Activated naive CD8-positive, alpha-beta T cell treated with anti-CD3 and anti-CD28 coated beads, Interleukin-2, amount 50 U/mL, for 16 hours (primary cell): ENCODE data around the gene PDGFA.

Source experiments
- DNase-seq: peaks from one replicate; pipeline ENCODE4 v3.0.0-alpha.2; 2020; ENCODE audit warnings: low read depth, low spot score

The PDGFA gene

DNA sequence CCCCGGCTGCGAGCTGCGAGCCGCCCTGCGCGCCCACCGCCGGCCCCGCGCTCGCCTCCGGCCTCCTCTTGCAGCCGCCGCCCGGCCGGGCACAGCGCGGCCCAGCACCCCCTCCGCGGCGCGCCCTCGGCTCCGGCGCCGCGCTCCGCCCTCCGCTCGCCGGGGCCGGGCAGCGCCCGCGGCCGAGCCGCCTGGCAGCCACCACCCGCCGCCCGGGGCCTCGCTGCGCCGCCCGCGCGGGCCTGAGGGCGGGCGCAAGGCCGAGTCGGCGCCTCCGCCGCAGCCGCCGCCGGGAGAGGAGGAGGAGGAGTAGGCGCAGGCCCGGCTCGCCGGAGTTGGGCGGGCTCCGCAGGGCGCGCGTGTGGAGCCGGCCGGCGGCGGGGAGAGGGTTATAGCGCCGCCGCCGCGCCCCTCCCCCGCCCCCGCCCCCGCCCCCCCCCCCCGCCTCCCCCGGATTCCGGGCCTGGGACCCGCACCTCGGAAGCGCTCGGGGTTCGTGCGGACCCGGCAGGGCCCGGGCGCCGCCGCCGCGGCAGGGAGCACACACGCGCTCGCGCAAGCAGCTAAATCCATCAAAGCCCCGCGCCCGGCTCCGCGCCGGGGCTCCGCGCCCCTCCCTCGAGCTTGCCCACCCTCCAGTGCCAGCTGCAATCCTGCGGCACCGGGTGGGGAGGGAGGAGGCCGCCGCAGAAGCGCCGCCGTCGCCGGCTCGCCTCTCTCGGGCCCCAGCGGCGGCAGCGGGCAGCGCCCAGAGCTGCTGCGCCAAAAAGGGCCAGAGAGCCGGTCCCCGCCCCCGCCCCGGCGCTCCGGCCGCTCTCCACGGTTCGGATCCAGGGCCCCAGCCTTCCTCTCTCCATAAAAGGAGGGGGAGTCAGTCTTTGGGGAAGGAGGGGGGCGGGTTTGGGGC is at the start of gene PDGFA:
PDGFA (minus strand) TSS at position 363 of the 907 bp plus-strand sequence. CDS start 845 bp downstream, outside the sequence.
- DNase-seq: no peak

DNA sequence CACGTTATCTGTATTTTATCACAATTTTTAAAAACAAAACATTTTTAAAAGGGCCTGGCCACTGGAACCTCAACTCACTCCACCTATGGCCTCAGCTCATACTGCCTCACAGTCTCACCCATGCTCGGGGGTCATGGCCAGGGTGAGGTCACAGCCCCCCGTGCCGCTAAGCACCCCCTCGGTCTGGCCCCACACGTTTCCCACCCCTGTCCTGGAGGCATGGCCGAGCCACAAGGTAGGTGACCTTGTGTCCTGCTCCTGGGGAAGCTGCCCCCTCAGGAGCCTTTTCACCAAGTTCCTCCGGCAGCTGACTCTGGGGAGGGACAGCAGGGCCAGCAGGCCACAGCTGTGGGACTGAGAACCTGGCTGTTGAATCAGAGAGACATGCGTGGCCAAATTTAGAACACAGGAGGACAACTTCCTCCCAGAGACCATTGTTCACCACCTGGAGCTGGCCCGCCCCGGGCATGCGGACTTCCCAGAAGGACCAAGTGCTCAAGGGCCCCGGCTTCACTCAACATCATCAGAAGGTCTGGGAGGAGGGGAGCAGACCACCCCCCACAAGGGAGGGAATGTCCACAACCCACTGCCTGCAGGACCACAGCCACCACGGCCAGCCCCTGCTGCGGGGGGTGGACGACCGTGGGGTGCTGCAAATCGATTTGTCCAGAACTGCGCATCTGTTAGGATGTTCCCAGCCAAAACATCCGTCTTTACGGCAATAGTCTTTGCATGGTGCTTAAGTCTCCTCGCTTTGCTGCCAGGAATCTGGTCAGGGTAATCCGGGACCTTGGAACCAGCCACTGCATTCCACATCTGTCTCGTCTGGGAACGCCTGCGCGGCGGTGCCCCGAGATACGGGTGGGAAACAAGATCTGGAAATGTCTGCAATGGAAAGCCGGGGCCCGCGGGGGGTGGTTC is 48.6 kb upstream of the PDGFA start:
- DNase-seq: no peak

DNA sequence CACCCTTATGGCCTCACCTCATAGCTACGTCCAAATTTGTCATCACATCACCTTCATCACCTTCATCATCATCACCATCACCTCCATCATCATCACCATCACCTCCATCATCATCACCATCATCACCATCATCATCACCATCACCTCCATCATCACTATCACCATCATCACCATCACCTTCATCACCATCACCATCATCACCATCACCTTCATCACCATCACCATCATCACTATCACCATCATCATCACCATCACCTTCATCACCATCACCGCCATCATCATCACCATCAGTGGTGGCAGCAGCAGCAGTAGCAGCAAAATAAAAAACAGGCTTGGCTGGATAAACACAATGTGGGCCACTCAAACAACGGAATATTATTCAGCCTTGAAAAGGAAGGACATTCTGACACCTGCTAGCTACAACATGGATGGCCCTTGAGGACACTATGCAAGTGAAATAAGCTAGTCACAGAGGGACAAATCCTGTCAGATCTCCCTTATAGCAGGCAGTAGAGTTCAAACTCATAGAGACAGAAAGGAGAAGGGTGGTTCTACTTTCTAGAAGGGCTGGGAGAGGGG is 47.7 kb upstream of the PDGFA start:
- no peak for DNase-seq

DNA sequence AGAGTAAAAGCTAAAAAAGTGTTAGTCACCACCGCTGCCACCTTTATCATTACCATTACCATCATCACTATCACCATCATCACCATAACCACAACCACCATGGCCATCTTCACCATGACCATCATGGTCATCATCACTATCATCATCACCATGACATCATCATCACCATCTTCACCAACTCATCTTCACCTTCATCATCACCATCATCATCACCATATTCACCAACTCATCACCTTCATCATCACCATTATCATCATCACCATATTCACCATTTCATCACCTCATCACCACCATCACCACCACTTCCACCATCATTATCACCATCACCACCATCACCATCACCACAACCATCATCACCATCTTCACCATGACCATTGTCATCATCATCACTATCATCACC is 46.5 kb upstream of the PDGFA start:
- DNase-seq: no peak

DNA sequence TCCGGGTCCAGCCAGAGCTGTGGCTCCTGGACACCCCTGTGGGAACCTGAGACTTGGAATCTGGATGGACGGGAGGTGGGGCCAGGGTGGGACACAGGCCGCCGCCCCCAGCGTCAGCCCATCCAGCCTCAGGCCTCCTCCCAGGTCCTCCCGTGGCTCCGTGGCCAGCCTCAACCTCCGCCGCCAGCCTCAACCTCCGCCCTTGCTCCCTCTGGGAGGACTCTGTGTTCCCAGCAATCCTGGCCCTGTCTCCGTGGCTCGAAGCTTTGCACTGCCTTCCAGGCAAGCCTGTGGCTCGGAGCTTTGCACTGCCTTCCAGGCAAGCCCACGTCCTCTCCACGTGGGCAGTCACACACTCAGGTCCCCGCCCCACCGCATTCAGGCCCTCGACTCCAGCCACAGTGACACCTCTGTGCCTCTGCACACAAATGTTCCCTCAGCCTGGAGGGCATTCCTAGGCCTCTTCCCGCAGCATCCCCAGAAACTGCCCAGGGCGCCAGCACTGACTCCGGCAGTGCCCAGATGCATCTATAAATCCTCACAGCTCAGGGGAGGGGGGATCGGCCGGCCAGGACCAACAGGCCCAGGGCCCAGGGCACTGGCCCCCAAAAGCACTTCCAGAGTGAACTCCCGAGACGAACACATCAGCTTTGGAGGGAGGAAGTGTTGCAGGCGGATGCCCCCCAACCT is 44.7 kb upstream of the PDGFA start:
- no peak for DNase-seq

DNA sequence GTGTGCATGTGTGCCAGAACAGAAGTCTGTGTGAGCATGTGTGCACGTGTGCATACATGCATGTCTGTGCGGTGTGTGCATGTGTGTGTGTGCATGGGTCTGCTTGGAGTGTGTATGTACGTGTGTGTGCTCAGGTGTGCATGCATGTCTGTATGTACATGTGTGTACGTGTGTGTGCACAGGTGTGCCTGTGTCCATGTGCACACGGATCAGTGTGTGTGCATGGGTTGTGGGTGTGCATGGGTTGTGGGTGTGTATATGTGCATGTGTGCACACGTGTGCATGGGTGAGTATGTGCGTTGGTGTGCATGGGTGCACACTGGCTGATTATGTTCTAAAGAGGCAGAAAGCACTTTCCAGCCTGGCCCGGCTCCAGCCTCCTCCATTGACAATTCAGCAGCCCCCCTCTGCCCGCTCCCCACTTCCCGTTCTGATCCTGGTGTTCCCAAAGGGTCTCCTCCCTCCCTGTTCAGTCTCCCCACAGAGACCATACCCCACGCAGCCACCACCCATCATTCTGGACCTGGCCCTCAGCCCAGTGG is 44.1 kb upstream of the PDGFA start:
- no peak for DNase-seq

DNA sequence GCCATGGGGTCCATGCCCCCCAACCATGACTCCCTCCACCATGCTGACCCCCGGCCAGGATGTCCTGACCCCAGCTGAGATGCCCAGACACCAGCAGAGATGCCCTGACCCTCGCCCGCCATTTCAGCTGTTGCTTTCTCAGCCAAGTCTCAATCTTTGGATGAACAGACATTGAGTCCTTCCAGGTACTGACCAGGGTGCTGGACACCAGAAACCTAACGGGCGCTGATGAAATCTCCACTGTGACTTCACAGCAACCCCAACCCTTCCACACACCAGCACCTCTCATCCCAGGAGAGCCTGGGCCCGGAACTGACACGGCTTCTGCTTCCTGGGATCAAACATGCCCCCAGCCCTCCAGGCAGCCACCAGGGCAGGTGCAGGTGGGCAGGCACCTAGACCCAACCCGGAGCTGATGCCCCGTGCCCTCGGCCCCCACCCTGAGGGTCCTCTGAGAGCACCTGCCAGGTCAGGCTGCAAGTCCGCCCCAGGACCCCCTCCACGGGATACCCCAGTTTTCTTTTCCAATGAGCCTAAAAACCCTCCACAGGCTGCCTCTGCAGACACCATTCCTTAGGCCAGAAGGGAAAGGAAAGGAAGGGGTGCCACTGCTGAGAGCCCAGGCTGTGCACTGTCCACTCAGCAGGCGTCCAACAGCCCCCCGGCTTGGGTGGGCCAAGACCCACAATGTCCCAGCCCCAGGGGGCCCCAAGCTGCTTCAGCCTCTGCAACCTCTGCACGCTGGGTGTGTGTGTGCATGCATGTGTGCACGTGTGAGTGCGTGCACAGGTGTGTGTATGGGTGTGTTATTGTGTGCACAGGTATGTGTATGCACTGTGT is 43.4 kb upstream of the PDGFA start:
- DNase-seq: no peak

DNA sequence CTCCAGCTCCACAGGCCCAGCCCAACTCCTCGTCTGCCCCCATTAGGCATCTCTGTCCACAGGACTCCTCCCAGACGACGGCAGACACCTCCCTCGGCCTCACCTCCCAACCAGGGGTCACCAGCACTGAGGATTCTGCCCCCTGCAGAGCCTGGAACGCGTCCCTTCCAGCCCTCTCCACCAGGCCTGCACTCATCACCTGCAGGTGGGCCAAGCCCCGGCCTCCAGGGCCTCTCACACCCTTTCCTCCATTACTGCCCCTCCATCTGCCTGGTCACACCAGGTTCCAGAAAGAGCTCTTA is 42.7 kb upstream of the PDGFA start:
- no peak for DNase-seq

DNA sequence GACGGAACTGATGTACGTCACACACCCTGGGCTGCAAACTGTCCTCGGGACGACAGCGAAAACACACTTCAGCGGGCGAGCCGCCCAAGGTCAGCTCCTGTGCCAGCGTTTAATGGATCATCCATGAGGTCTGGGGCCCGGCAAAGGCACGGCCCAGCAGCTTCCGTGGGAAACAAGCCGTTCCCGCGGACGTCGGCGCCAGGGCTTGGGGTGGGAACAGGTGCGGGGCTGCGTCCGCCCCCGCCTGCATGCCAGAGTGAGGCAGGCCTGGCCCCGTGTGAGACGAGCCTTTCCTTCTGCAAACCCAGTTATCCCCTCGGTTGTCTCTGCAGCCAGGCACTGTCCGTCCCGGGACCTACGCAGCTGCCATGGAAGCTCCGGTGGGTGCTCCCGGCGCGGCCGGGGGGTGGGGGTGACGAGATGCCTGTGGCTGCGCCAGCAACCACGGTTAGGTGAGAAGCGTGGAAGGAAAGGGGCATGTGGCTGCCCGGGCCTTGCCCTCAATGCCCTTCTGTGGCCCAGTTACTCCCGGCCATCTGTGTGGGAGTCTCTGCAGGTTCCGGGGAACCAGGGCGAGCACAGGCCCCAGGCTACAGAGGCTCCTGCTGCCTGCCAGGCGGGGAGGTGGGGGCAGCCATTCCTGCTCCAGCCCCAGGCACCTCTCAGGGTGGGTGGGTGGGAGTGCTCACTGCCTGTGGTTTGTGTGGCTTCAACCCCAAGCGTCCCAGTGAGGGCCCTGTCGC is 42.2 kb upstream of the PDGFA start:
- DNase-seq: no peak

DNA sequence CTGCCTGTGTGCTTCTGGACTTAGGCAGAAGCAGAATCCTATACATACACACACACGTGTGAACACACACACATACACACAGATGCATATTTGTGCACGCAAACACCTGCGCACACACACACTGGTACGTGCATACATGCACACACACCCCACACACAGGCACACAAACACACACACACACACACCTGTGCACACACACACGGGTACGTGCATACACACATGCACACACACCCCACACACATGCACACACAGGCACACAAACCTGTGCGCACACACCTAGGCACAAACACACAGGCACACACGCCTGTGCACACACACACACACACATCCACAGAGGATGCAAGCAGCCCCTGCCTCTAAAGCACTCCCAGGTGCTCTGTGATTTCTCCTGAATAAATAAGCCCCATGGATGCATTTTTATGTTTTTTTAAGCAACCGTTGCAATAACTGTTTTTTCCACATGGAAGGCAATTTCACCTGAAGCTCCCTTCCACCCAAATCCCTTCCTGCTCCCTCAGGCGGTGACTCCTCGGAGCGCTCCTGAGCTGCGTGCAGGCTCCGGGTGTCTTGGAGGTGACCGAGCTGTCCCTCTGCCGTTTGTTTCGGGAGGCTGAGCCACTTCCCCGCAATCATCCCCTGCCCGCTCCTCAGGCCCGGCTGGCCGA is 41.5 kb upstream of the PDGFA start:
- DNase-seq: no peak

DNA sequence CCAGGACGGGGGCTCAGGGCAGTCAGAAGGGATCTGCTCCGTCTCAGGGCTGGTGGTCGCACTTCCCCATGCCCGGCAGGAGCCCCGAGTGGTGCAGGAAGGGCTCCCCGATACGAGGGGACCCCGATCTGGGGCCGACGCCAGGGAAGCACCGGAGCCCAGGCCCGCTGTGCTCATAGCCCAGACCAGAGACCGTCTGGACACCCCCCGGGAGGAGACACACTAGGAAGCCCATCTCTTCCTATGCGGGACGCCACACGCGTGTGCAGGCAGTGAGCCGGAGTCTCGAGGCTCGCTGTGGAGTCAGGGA is 39.7 kb upstream of the PDGFA start:
- no peak for DNase-seq

DNA sequence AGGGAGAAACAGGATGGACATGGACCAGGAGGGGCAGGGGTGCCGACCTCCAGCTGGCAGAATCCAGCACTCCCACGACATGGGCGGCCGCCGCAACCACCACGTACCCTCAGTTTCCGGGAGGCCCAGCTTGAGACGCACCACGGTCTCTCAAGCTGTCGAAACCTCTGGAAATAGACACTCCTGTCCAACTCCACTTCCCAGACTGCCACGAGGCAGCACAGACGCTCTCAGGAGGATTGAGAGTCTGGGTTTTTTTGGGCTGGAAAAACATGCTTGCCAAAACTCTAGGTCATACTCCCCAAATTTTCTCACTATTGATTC is 37.9 kb upstream of the PDGFA start:
- no peak for DNase-seq

DNA sequence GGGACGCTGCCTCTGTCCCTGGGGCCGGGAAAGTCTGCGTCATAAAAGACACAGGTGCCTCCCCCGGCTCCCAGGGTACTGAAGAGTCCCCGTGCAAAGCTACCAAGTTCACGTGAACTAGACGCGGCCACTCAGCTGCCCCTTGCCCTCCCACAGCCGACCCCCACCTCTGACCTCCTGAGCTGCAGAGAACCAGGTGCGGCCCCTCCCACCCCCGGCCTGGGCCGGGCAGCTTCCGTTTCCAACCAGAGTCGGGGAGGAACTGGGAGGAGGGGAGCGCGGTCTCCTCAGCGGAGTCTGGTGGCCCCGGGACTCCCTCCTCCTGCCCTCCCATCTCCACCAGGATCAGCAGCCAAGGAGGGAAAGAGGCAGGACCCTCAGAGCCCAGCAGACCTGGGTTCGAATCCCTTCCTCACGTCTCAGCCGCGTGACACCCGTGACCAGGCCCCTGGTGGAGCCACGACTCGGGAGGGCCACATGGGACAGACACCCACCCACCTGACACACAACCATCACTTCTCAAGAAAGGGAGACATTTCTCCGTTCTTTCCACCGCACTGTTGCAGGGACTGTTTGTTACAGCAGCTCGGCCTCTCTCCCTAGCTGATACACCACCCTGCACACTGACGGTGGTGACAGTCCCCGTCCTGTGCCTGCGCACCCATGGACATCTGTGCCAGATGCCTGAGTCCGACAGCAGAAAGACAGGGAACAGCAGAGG is 37.4 kb upstream of the PDGFA start:
- DNase-seq: no peak

DNA sequence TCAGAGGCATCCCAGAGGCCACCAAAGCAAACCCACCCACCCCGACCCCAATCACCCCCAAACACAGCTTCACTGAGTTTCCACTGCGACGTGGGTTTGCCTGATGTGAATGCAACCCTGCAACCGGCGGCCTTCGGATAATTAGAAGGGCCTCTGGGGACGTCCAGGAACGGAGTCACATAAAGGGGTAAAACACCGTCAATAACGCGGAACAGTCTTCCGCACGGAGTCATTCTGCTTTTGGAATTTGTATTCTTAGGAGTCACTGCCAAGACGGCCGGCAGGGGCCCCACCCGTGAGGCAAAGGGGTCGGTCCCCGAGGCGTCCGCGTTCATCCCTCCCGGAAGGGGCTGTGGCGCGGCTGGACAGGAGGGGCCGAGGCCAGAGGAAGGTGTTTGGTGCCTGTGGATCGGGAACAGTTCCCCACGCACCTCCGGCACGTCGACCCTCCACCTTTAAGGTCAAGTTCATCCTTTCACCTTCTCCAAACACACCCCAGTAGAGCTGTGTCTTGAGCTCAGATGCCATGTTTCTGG is 36.7 kb upstream of the PDGFA start:
- no peak for DNase-seq

DNA sequence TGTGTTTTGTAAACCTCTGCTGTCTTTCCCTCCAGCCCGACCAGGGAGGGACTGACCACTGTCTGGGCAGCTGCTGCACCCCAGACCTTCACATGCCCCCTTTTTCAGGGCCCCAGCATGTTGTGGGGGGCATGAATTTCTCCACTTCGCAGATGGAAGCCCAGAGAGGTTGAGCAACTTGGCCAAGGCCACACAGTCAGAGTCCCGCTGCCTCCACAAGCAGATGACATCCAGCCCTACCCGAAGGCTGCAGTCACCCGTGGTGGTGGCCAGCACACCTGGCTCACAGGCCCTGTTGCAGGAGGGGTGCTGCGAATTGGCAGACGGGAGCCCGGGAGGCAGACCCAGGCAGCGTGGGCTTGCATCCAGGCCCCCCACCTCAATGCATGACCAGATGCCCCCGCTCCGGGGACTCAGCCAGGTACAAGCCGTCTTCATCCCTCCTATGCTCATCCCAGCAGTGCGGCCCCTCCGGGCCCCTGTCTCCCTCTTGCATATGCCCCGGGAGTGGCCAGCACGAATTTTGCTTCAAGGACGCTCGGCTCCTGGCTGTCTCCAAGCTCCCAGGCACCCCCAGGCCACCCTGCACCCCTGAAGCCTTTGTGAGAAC is 36.0 kb upstream of the PDGFA start:
- no peak for DNase-seq

DNA sequence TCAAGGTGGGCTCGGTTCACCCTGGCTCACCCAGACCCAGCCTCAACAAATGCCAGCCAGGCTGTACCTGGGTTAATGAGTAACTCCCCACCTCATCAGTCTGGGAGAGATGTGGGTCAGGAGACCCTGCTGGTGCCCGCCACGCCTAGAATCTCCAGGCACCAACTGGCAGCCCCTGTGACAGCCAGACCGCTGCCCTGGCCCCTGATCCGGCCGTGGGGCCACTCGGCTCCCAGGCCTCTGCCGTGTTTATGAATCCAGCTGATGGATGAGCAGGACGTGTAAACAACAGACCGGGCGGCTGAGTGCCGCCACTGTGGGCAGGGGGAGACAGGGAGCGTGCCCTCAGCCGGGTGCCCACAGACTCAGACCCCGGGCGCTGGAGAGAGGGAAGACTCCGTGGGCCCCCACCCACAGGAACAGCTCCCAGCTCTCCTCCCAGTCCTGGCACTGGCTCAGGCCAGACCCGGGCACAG is 34.0 kb upstream of the PDGFA start:
- no peak for DNase-seq

DNA sequence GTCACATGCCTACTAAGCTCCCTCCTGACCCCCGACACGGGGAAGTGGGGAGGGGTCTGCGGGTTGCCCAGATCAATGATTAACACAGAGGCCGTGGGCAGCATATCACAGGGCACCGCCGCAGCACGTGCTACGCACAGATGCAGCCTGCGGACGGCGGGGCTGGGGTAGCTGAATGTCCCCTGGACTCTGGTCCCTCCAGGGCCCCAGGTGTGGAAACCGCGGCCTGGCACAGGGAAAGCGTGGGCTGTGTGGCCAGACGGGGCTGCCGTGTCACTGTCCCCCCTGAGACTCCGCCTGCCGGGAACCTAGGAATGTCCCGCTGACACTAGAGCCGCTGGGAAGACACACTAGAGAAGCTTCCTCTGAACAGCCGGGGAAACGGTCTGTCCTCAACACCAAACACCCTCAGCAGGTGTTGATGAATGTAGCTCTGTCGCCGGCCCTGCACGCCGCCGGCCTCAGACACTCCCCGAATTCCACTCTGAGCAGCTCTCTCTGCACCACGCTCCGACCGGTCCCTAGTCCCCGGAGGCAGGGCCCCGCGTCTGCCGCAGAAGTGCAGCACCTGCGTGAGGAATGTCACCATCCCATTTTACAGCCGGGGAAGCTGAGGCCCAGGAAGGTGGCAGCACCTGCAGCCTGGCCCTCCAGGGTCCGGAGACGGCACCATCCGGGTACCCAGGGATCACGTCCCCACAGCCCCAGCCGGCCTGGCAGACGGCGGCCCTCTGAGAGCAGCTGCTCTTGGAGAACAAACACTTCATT is 33.4 kb upstream of the PDGFA start:
- no peak for DNase-seq
